GM12878 (cell line): Measurements from ENCODE around the gene AURKA. TPM values are rescaled to one million over a fixed set of nuclear protein-coding genes. Genes with fewer than 3 reads are reported as not detected.

Experiments used
- BMI1 ChIP-seq: fragments of 450-650 bp; IDR thresholded peaks from 2 replicates; pipeline ENCODE4 v1.6.1; 2016; ENCODE audit warnings: mild to moderate bottlenecking, moderate library complexity, borderline replicate concordance
- IKZF1 ChIP-seq: fragments of 450-650 bp; conservative IDR thresholded peaks from 2 replicates; pipeline ENCODE4 v1.6.1; 2017; ENCODE audit warnings: antibody characterized with exemption, mild to moderate bottlenecking
- IRF5 ChIP-seq: fragments of 450-650 bp; IDR thresholded peaks from 2 replicates; pipeline ENCODE4 v1.6.1; 2017; ENCODE audit warnings: borderline replicate concordance
- JUNB ChIP-seq: IDR thresholded peaks from 2 replicates; pipeline ENCODE4 v1.6.1; 2016; ENCODE audit warnings: antibody characterized with exemption, mild to moderate bottlenecking
- KAT2A ChIP-seq: conservative IDR thresholded peaks from 2 replicates; pipeline ENCODE4 v1.6.1; 2011; ENCODE audit warnings: low read depth, low read length; ENCODE audit not compliant: control insufficient read depth
- MLLT1 ChIP-seq: fragments of 450-650 bp; IDR thresholded peaks from 2 replicates; pipeline ENCODE4 v1.6.1; 2016; ENCODE audit warnings: mild to moderate bottlenecking
- NFIC ChIP-seq: IDR thresholded peaks from 2 replicates; pipeline ENCODE4 v1.6.1; 2012; ENCODE audit warnings: low read depth, mild to moderate bottlenecking, inconsistent platforms, low read length, moderate library complexity
- NKRF ChIP-seq: fragments of 450-650 bp; conservative IDR thresholded peaks from 2 replicates; pipeline ENCODE4 v1.6.1; 2017; ENCODE audit warnings: mild to moderate bottlenecking, moderate library complexity
- RFX5 ChIP-seq: IDR thresholded peaks from 2 replicates; pipeline ENCODE4 v1.6.1; 2011; ENCODE audit warnings: low read depth, low read length, improper control_type of control experiment
- ZZZ3 ChIP-seq: IDR thresholded peaks from 2 replicates; pipeline ENCODE4 v1.6.1; 2011; ENCODE audit warnings: low read depth; ENCODE audit not compliant: control insufficient read depth, insufficient read length
- polyA plus RNA-seq, 11 experiments: library from polyadenylated mRNA; depleted of rRNA in 4 of 11; unstranded in 6 of 11; stranded (reverse) in 5 of 11; fragments of >200 nt; fragmentation: Nextera tagmentation in 4 of 11; fragmentation: Illumina TruSeq in 1 of 11; extraction: Ambion mirVana in 4 of 11; extraction: Trizol in 1 of 11; gene quantifications; 1 replicate in 1 of 11; 2 replicates in 10 of 11; pipeline versions ENCODE4 v1.2.1 to v1.2.3, GENCODE V29; 2011 to 2016; ENCODE audit warnings: inconsistent platforms in 2 of 11, missing spikeins in 2 of 11, low read depth in 1 of 11
- total RNA-seq, 4 experiments: library from RNA; depleted of rRNA in 3 of 4; stranded (reverse); fragments of >200 nt in 3 of 4; fragmentation: Illumina TruSeq in 1 of 4; extraction: Trizol in 1 of 4; gene quantifications; 2 replicates each; pipeline versions ENCODE4 v1.2.1 to v1.2.3, GENCODE V29; 2013 to 2021

The AURKA gene
- total and polyA plus RNA-seq, 10 of the 15 experiments (the other 5 are each of a cell fraction or from before 2014, with no cell fraction given): 57.3 to 122 (median 73.4) TPM

- no peak for TF ChIP-seq IRF5
- TF ChIP-seq ZZZ3: no peak
- no peak for TF ChIP-seq NFIC
- TF ChIP-seq BMI1: no peak
- TF ChIP-seq IKZF1: no peak
- TF ChIP-seq MLLT1: no peak
- TF ChIP-seq JUNB: no peak
- TF ChIP-seq RFX5: no peak
- TF ChIP-seq NKRF: no peak
- no peak for TF ChIP-seq KAT2A
Observed at GRCh38 chr20:56322681-56323080, 69.3 kb downstream of the AURKA start (continued).

Other genes starting within 250 kb of the AURKA start
Only the 7 nearest of the 8 such genes appear.
- not detected in 2 replicates for gene MC3R, start 143.5 kb downstream of the AURKA start, total RNA-seq (2014; rRNA removed)
- gene MC3R, start 143.5 kb downstream of the AURKA start, total RNA-seq (2014; rRNA removed; fragmentation: Illumina TruSeq; extraction: Trizol): not detected in 2 replicates
- not detected in 2 replicates for gene MC3R, start 143.5 kb downstream of the AURKA start, total RNA-seq (2021)
- not detected in 2 replicates for gene MC3R, start 143.5 kb downstream of the AURKA start, polyA plus RNA-seq (2011; rRNA removed)
- not detected in 2 replicates for gene MC3R, start 143.5 kb downstream of the AURKA start, polyA plus RNA-seq (2014; fragmentation: Illumina TruSeq; extraction: Trizol)
- not detected for gene MC3R, start 143.5 kb downstream of the AURKA start, polyA plus RNA-seq (2014; fragmentation: Nextera tagmentation; extraction: Ambion mirVana)
- gene MC3R, start 143.5 kb downstream of the AURKA start, polyA plus RNA-seq (2014; rRNA removed): not detected in 2 replicates
- not detected for gene MC3R, start 143.5 kb downstream of the AURKA start, polyA plus RNA-seq (2016; fragmentation: Nextera tagmentation; extraction: Ambion mirVana)
- 0.56 and 1.1 TPM in 2 replicates for gene FAM210B, start 33.2 kb downstream of the AURKA start, total RNA-seq (2014; rRNA removed)
- 0.51 and 0.94 TPM in 2 replicates for gene FAM210B, start 33.2 kb downstream of the AURKA start, total RNA-seq (2014; rRNA removed; fragmentation: Illumina TruSeq; extraction: Trizol)
- 0.51 and 0.58 TPM in 2 replicates for gene FAM210B, start 33.2 kb downstream of the AURKA start, total RNA-seq (2021)
- gene FAM210B, start 33.2 kb downstream of the AURKA start, polyA plus RNA-seq (2011; rRNA removed): 1.4 and 1.8 TPM in 2 replicates
- 0.79 and 0.97 TPM in 2 replicates for gene FAM210B, start 33.2 kb downstream of the AURKA start, polyA plus RNA-seq (2014; fragmentation: Illumina TruSeq; extraction: Trizol)
- under 1 TPM; 0.13 to 0.38 TPM for gene FAM210B, start 33.2 kb downstream of the AURKA start, polyA plus RNA-seq (2014; fragmentation: Nextera tagmentation; extraction: Ambion mirVana)
- 0.46 and 0.53 TPM in 2 replicates for gene FAM210B, start 33.2 kb downstream of the AURKA start, polyA plus RNA-seq (2014; rRNA removed)
- 1 to 10 TPM; 1.3 TPM for gene FAM210B, start 33.2 kb downstream of the AURKA start, polyA plus RNA-seq (2016; fragmentation: Nextera tagmentation; extraction: Ambion mirVana)
- gene CSTF1, start 430 bp upstream of the AURKA start, total RNA-seq (2014; rRNA removed): 41.9 and 42.7 TPM in 2 replicates
- 42.5 and 45.8 TPM in 2 replicates for gene CSTF1, start 430 bp upstream of the AURKA start, total RNA-seq (2014; rRNA removed; fragmentation: Illumina TruSeq; extraction: Trizol)
- gene CSTF1, start 430 bp upstream of the AURKA start, total RNA-seq (2021): 39.7 and 41.8 TPM in 2 replicates
- gene CSTF1, start 430 bp upstream of the AURKA start, polyA plus RNA-seq (2011; rRNA removed): 81.4 and 89.1 TPM in 2 replicates
- 56.2 and 57.8 TPM in 2 replicates for gene CSTF1, start 430 bp upstream of the AURKA start, polyA plus RNA-seq (2014; fragmentation: Illumina TruSeq; extraction: Trizol)
- 10 to 100 TPM; 63.3 to 66.0 TPM for gene CSTF1, start 430 bp upstream of the AURKA start, polyA plus RNA-seq (2014; fragmentation: Nextera tagmentation; extraction: Ambion mirVana)
- 44.9 and 47.2 TPM in 2 replicates for gene CSTF1, start 430 bp upstream of the AURKA start, polyA plus RNA-seq (2014; rRNA removed)
- 10 to 100 TPM; 43.3 to 54.5 TPM for gene CSTF1, start 430 bp upstream of the AURKA start, polyA plus RNA-seq (2016; fragmentation: Nextera tagmentation; extraction: Ambion mirVana)
- 0.06 and 0.11 TPM in 2 replicates for gene CASS4, start 20.0 kb upstream of the AURKA start, total RNA-seq (2014; rRNA removed)
- 0.09 and 0.14 TPM in 2 replicates for gene CASS4, start 20.0 kb upstream of the AURKA start, total RNA-seq (2014; rRNA removed; fragmentation: Illumina TruSeq; extraction: Trizol)
- 0.19 and 0.21 TPM in 2 replicates for gene CASS4, start 20.0 kb upstream of the AURKA start, total RNA-seq (2021)
- 0.10 and 0.11 TPM in 2 replicates for gene CASS4, start 20.0 kb upstream of the AURKA start, polyA plus RNA-seq (2011; rRNA removed)
- gene CASS4, start 20.0 kb upstream of the AURKA start, polyA plus RNA-seq (2014; fragmentation: Illumina TruSeq; extraction: Trizol): 0.13 and 0.21 TPM in 2 replicates
- gene CASS4, start 20.0 kb upstream of the AURKA start, polyA plus RNA-seq (2014; fragmentation: Nextera tagmentation; extraction: Ambion mirVana): under 1 TPM; 0.04 to 0.11 TPM
- gene CASS4, start 20.0 kb upstream of the AURKA start, polyA plus RNA-seq (2014; rRNA removed): 0.04 and 0.24 TPM in 2 replicates
- gene CASS4, start 20.0 kb upstream of the AURKA start, polyA plus RNA-seq (2016; fragmentation: Nextera tagmentation; extraction: Ambion mirVana): under 1 TPM in 1 of 2 experiments, not detected in 1; 0.05 TPM
- gene RTF2, start 76.4 kb upstream of the AURKA start, total RNA-seq (2014; rRNA removed): 71.2 and 73.9 TPM in 2 replicates
- 65.1 and 66.2 TPM in 2 replicates for gene RTF2, start 76.4 kb upstream of the AURKA start, total RNA-seq (2014; rRNA removed; fragmentation: Illumina TruSeq; extraction: Trizol)
- gene RTF2, start 76.4 kb upstream of the AURKA start, total RNA-seq (2021): 77.0 and 77.7 TPM in 2 replicates
- 86.5 and 100 TPM in 2 replicates for gene RTF2, start 76.4 kb upstream of the AURKA start, polyA plus RNA-seq (2011; rRNA removed)
- 61.5 and 79.2 TPM in 2 replicates for gene RTF2, start 76.4 kb upstream of the AURKA start, polyA plus RNA-seq (2014; fragmentation: Illumina TruSeq; extraction: Trizol)
- 100 to 1,000 TPM in 1 of 2 experiments, 10 to 100 TPM in 1; 99.3 to 133 TPM for gene RTF2, start 76.4 kb upstream of the AURKA start, polyA plus RNA-seq (2014; fragmentation: Nextera tagmentation; extraction: Ambion mirVana)
- 69.1 and 71.4 TPM in 2 replicates for gene RTF2, start 76.4 kb upstream of the AURKA start, polyA plus RNA-seq (2014; rRNA removed)
- gene RTF2, start 76.4 kb upstream of the AURKA start, polyA plus RNA-seq (2016; fragmentation: Nextera tagmentation; extraction: Ambion mirVana): 100 to 1,000 TPM; 124 TPM
- 0.44 TPM in 1 of 2 replicates, not detected in the other for gene FAM209A, start 132.5 kb upstream of the AURKA start, total RNA-seq (2014; rRNA removed)
- gene FAM209A, start 132.5 kb upstream of the AURKA start, total RNA-seq (2014; rRNA removed; fragmentation: Illumina TruSeq; extraction: Trizol): 0.31 and 0.37 TPM in 2 replicates
- 0.41 TPM in 1 of 2 replicates, not detected in the other for gene FAM209A, start 132.5 kb upstream of the AURKA start, total RNA-seq (2021)
- gene FAM209A, start 132.5 kb upstream of the AURKA start, polyA plus RNA-seq (2011; rRNA removed): 0.27 and 0.32 TPM in 2 replicates
- gene FAM209A, start 132.5 kb upstream of the AURKA start, polyA plus RNA-seq (2014; fragmentation: Illumina TruSeq; extraction: Trizol): 0.51 TPM in 1 of 2 replicates, not detected in the other
- gene FAM209A, start 132.5 kb upstream of the AURKA start, polyA plus RNA-seq (2014; fragmentation: Nextera tagmentation; extraction: Ambion mirVana): under 1 TPM in 1 of 2 experiments, not detected in 1; 0.11 TPM
- gene FAM209A, start 132.5 kb upstream of the AURKA start, polyA plus RNA-seq (2014; rRNA removed): 0.15 and 0.33 TPM in 2 replicates
- gene FAM209A, start 132.5 kb upstream of the AURKA start, polyA plus RNA-seq (2016; fragmentation: Nextera tagmentation; extraction: Ambion mirVana): not detected
- gene FAM209B, start 141.0 kb upstream of the AURKA start, total RNA-seq (2014; rRNA removed): 1.3 TPM in 1 of 2 replicates, not detected in the other
- 0.22 and 0.28 TPM in 2 replicates for gene FAM209B, start 141.0 kb upstream of the AURKA start, total RNA-seq (2014; rRNA removed; fragmentation: Illumina TruSeq; extraction: Trizol)
- gene FAM209B, start 141.0 kb upstream of the AURKA start, total RNA-seq (2021): 0.44 TPM in 1 of 2 replicates, not detected in the other
- gene FAM209B, start 141.0 kb upstream of the AURKA start, polyA plus RNA-seq (2011; rRNA removed): 0.27 and 0.38 TPM in 2 replicates
- gene FAM209B, start 141.0 kb upstream of the AURKA start, polyA plus RNA-seq (2014; fragmentation: Illumina TruSeq; extraction: Trizol): 0.38 TPM in 1 of 2 replicates, not detected in the other
- under 1 TPM; 0.61 to 0.77 TPM for gene FAM209B, start 141.0 kb upstream of the AURKA start, polyA plus RNA-seq (2014; fragmentation: Nextera tagmentation; extraction: Ambion mirVana)
- gene FAM209B, start 141.0 kb upstream of the AURKA start, polyA plus RNA-seq (2014; rRNA removed): not detected in 2 replicates
- gene FAM209B, start 141.0 kb upstream of the AURKA start, polyA plus RNA-seq (2016; fragmentation: Nextera tagmentation; extraction: Ambion mirVana): under 1 TPM; 0.32 to 0.55 TPM